H1 (cell line): ENCODE data around the gene GLT8D2. TPM values are rescaled to one million over a fixed set of nuclear protein-coding genes. Genes with fewer than 3 reads are reported as not detected.

ENCODE experiments used
- CBX8 ChIP-seq: fragments of 300-800, 300-1000 bp; sonication (generic); IDR thresholded peaks from 2 replicates; pipeline ENCODE4 v1.7.1; 2016; ENCODE audit warnings: low read depth, low read length, borderline replicate concordance
- RBBP5 ChIP-seq: IDR thresholded peaks from 2 replicates; pipeline ENCODE4 v1.7.1; 2012; ENCODE audit warnings: low read depth, mild to moderate bottlenecking, inconsistent platforms, low read length, moderate library complexity, borderline replicate concordance
- RFX5 ChIP-seq: IDR thresholded peaks from 2 replicates; pipeline ENCODE4 v1.6.1; 2011; ENCODE audit warnings: low read depth, low read length, improper control_type of control experiment, borderline replicate concordance
- polyA plus RNA-seq, 7 experiments: library from polyadenylated mRNA; depleted of rRNA in 3 of 7; stranded (reverse) in 5 of 7; unstranded in 2 of 7; fragments of >200 nt in 5 of 7; fragments of 200-250 nt in 2 of 7; gene quantifications; 1 replicate in 5 of 7; 2 replicates in 1 of 7; 4 replicates in 1 of 7; pipeline versions ENCODE4 v1.2.1 to v1.2.3, GENCODE V29; 2011 to 2013; ENCODE audit warnings: missing spikeins in 2 of 7, mixed read lengths in 2 of 7
- total RNA-seq: library from RNA; stranded (reverse); fragmentation: NEBNext Ultra II Directional; extraction: Animal tissue kit (Norgen Biotek cat#: 25700); gene quantifications from 2 replicates; pipeline ENCODE4 v1.2.1, GENCODE V29; 2021
- TF ChIP-seq, protein P1 (sequence below): fragments of 300-600 bp; sonication (generic); IDR thresholded peaks from 2 replicates; pipeline ENCODE4 v1.7.1; 2012; ENCODE audit warnings: low read length, moderate library complexity, mild to moderate bottlenecking, inconsistent platforms; ENCODE audit not compliant: insufficient replicate concordance

The GLT8D2 gene
- total and polyA plus RNA-seq, 2 of the 8 experiments (the other 6 are each of a cell fraction or from before 2014, with no cell fraction given), result 6.8 to 9.8 TPM

DNA sequence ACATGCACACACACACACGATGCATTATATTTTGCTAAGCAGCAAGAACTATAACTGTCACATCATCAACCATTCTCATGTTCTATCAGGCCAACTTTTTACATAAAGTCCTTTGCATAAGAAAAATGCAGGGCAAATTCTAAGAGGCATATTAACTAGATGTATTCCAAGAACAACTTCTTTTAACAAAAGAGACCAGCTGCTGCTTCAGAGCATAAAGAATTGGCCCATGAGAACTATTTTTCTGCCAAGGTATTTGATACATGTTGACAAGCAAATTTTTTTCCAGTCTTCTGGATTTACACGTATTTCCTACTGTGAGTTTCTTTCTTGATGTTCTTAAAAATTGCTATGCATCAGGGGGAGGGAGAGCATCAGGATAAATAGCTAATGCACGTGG, 27.2 kb downstream of the GLT8D2 start (continued):
- TF ChIP-seq CBX8 (no peak), RFX5 (no peak), RBBP5 (no peak)
- TF ChIP-seq, protein P1, sequence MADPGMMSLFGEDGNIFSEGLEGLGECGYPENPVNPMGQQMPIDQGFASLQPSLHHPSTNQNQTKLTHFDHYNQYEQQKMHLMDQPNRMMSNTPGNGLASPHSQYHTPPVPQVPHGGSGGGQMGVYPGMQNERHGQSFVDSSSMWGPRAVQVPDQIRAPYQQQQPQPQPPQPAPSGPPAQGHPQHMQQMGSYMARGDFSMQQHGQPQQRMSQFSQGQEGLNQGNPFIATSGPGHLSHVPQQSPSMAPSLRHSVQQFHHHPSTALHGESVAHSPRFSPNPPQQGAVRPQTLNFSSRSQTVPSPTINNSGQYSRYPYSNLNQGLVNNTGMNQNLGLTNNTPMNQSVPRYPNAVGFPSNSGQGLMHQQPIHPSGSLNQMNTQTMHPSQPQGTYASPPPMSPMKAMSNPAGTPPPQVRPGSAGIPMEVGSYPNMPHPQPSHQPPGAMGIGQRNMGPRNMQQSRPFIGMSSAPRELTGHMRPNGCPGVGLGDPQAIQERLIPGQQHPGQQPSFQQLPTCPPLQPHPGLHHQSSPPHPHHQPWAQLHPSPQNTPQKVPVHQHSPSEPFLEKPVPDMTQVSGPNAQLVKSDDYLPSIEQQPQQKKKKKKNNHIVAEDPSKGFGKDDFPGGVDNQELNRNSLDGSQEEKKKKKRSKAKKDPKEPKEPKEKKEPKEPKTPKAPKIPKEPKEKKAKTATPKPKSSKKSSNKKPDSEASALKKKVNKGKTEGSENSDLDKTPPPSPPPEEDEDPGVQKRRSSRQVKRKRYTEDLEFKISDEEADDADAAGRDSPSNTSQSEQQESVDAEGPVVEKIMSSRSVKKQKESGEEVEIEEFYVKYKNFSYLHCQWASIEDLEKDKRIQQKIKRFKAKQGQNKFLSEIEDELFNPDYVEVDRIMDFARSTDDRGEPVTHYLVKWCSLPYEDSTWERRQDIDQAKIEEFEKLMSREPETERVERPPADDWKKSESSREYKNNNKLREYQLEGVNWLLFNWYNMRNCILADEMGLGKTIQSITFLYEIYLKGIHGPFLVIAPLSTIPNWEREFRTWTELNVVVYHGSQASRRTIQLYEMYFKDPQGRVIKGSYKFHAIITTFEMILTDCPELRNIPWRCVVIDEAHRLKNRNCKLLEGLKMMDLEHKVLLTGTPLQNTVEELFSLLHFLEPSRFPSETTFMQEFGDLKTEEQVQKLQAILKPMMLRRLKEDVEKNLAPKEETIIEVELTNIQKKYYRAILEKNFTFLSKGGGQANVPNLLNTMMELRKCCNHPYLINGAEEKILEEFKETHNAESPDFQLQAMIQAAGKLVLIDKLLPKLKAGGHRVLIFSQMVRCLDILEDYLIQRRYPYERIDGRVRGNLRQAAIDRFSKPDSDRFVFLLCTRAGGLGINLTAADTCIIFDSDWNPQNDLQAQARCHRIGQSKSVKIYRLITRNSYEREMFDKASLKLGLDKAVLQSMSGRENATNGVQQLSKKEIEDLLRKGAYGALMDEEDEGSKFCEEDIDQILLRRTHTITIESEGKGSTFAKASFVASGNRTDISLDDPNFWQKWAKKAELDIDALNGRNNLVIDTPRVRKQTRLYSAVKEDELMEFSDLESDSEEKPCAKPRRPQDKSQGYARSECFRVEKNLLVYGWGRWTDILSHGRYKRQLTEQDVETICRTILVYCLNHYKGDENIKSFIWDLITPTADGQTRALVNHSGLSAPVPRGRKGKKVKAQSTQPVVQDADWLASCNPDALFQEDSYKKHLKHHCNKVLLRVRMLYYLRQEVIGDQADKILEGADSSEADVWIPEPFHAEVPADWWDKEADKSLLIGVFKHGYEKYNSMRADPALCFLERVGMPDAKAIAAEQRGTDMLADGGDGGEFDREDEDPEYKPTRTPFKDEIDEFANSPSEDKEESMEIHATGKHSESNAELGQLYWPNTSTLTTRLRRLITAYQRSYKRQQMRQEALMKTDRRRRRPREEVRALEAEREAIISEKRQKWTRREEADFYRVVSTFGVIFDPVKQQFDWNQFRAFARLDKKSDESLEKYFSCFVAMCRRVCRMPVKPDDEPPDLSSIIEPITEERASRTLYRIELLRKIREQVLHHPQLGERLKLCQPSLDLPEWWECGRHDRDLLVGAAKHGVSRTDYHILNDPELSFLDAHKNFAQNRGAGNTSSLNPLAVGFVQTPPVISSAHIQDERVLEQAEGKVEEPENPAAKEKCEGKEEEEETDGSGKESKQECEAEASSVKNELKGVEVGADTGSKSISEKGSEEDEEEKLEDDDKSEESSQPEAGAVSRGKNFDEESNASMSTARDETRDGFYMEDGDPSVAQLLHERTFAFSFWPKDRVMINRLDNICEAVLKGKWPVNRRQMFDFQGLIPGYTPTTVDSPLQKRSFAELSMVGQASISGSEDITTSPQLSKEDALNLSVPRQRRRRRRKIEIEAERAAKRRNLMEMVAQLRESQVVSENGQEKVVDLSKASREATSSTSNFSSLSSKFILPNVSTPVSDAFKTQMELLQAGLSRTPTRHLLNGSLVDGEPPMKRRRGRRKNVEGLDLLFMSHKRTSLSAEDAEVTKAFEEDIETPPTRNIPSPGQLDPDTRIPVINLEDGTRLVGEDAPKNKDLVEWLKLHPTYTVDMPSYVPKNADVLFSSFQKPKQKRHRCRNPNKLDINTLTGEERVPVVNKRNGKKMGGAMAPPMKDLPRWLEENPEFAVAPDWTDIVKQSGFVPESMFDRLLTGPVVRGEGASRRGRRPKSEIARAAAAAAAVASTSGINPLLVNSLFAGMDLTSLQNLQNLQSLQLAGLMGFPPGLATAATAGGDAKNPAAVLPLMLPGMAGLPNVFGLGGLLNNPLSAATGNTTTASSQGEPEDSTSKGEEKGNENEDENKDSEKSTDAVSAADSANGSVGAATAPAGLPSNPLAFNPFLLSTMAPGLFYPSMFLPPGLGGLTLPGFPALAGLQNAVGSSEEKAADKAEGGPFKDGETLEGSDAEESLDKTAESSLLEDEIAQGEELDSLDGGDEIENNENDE, result no peak
